GM19043 (cell line): ENCODE measurements around the gene AQP7.
"Not testable (repeated sequence)": the region's sequence is repeated elsewhere in the genome, so short reads cannot be mapped to it uniquely, and the experiment has no call there.

ENCODE experiments used
- ATAC-seq: cut with Tn5 transposase; IDR thresholded peaks from one replicate; pipeline ENCODE4 v1.9.1; 2021; ENCODE audit warnings: low read depth; ENCODE audit not compliant: unreplicated experiment

AQP7 gene

GRCh38 chr9:33434317-33435105 is 32.1 kb upstream of the AQP7 start:
- no peak for ATAC-seq

DNA sequence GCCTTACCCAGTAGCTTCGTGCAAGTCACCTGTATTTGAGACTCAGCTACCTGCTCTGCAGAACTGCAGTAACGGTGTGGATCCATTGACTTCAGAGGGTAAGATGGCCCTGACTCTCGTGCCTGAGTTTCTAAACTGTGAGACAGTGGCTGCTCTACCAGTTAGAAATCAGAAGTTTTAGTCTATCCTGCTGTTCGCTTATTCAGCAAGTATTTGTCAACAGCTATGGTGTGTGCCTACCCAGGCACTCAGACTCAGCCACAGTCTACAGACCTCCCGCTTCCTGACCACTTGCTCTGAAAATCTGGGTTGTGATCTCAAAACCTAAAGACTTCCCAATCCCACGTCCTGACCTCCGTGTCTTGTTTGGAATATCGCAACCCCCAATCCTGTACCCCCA is 31.5 kb upstream of the AQP7 start:
- no peak for ATAC-seq

DNA sequence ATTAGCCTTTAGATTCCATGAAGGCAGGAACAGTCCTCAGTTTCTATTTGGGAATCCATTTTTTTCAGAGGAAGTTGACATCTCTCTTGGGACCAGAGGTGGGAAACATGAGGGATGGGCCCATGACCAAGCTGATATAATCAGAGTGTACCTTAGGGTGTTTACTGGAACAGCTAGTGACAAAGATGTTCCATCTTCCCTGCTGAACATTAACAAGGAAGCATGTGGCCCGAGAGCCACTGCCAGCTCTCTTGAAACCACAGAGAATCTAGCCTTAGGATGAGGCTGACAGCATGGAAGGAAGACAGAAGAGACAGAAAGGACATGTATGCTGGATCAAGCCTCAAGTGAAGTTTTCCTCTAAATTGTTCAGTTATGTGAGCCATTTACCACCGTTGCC is 29.1 kb upstream of the AQP7 start:
- no peak for ATAC-seq

GRCh38 chr9:33430942-33431341 is 28.6 kb upstream of the AQP7 start:
- ATAC-seq = no peak

GRCh38 chr9:33429256-33429985 is 27.1 kb upstream of the AQP7 start:
- no peak for ATAC-seq

DNA sequence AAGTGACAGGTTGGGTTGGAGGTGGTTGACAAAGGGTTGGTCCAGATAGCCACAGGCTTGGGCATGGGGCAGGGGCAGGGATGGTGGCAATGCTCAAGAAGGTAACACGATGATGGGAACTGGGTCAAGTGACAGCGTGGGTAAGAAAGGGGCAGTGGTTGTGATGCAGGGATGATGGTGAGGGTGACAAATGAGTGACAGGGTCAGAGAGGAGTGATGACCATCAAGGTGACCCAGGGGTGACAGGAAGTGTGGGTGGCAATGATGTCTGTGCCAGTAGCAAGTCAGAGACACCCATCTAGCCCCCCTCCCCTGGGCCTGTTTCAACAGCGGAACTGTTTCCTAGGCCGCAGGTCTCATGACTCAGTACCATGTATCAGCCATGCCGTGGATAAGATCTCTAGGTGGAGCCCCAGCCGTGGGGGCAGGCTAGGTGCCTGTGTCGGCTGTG is 24.5 kb upstream of the AQP7 start:
- no peak for ATAC-seq

GRCh38 chr9:33425128-33425533 is 22.8 kb upstream of the AQP7 start:
- no peak for ATAC-seq

DNA sequence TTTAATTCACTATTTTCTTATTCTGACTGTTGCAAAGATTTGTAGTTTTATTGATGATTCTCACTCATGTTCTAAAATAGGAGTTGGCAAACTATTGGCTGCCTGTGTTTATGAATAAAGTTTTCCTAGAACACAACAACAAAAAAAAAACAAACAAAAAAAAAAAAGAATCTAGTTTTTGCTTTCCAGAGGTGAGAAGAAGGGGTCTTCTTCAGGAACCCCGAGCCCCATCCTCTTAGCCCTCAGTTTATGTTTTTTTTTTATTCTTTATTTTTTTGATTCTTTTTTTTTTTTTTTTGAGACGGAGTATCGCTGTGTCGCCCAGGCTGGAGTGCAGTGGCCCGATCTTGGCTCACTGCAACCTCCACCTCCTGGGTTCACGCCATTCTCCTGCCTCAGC is 22.1 kb upstream of the AQP7 start:
- not testable (repeated sequence) for ATAC-seq

DNA sequence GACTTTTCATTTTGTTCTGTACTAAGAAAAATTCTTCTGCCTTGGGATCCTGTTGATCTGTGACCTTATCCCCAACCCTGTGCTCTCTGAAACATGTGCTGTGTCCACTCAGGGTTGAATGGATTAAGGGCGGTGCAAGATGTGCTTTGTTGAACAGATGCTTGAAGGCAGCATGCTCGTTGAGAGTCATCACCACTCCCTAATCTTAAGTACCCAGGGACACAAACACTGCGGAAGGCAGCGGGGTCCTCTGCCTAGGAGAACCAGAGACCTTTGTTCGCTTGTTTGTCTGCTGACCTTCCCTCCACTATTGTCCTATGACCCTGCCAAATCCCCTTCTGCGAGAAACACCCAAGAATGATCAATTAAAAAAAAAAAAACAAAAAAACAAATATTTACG is 21.7 kb upstream of the AQP7 start:
- not testable (repeated sequence) for ATAC-seq

GRCh38 chr9:33419708-33420303 is 17.4 kb upstream of the AQP7 start:
- ATAC-seq = no peak

DNA sequence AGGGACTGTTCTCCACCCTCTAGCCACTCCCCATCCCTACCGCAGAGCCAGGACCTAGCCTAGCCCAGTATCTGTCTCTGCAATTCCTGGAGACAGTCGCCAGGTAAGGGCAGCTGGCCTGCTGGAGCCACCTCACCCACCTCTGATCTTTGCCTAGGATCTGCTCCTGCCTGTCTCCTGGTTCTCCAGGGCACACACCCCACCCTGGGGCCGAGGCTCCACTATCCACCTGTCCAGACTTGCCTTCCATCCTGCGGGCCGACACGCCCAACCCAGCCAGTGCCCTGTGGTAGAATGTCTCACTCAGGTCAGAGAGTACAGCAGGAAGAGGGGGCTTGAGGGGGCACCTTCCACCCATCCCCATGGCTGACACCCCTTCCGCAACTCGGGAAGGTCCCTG is 15.7 kb upstream of the AQP7 start:
- no peak for ATAC-seq

DNA sequence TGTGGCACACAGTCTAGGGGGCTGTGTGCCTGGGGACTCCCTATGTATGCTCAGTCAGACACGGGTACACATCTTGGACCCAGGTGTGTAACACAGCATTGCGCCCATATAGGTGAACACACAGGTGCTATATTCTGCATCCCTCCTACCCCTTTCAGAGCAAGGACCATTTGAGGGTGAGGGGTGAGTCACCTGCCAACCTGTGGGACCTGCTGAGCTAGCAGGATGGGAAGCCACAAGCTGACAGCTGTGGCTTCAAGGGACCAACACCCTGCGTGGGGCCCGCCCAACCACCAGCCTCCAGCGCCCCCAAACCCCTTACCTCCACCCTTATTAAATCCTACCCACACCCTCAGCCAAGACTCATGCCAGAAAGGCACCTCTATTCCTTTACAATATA is 14.6 kb upstream of the AQP7 start:
- ATAC-seq = no peak

GRCh38 chr9:33415501-33416038 is 13.2 kb upstream of the AQP7 start:
- peak; percentile 72 for ATAC-seq

- no peak for ATAC-seq
Observed at GRCh38 chr9:33414889-33415500, 12.6 kb upstream of the AQP7 start.

DNA sequence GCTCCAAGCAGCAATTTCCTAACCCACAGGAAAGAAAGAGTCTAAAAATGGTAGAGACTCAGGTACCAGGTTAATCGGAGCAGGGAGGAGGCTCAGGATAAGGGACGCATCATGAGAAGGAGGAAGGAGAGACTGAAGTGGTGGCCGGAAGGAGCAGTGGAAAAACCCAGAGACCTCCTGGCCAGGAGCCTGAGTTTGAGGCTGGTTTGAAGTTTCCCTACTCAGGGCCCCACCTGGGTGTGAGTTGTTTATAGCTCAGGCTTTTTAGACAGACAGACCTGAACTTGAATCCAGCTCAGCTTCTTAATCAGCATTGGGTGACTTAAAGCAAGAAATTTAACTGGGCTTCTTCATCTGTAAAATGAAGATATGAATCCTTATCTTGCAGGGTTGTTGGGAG is 11.9 kb upstream of the AQP7 start:
- ATAC-seq = no peak

DNA sequence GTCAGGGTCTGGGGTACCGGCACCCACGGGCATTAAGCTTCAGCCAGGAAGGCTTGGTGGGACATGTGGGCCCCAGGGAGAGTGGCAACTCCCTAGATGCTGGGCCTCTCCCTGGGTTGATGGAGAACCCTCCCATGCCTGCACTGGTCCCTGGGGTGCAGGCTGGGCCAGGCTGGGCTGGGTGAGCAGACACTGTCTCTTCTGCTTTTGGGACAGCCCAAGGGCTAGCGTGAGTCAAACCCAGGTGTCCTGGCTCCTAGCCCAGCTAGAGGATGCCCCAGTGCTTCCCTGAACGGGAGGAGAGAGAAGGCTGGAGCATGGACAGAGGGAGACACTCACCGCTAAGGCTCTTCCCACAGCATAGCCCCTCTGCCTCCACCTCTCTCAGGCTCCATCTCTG is 5.7 kb upstream of the AQP7 start:
- ATAC-seq = no peak

- ATAC-seq = no peak
Observed at GRCh38 chr9:33407061-33407460, 4.7 kb upstream of the AQP7 start.

- ATAC-seq = no peak
Observed at GRCh38 chr9:33404788-33405362, 2.5 kb upstream of the AQP7 start.

GRCh38 chr9:33403941-33404787 is 1.8 kb upstream of the AQP7 start:
- no peak for ATAC-seq

DNA sequence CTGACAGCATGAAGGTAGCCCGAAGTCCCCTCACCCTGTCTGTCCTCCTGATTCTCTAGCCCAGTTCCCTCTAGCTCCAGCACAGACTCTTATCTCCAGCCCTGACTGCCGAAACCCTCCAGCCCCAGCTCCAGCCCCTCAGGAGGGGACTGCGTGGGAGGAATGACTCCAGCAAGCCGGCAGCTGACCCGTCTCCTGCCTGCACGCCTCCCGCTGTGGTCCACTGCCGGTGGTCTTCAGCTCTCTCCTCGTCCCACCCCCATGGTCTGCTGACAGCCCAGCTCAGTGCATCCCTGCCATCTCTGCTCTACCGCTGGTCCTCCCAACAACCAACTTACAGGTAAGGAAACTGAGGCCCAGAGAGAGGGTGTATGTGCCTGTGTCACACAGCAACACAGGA is 559 bp downstream of the AQP7 start:
- not testable (repeated sequence) for ATAC-seq
